Caco-2 (cell line): ENCODE measurements around the gene ASZ1. TPM values are rescaled to one million over a fixed set of nuclear protein-coding genes. Genes with fewer than 3 reads are reported as not detected.

Source experiments
- BruUV-seq: library from RNA; stranded (reverse); fragments of 400-500 nt; replicated peaks from 2 replicates; lab custom pipeline; 2021; lab: Mats Ljungman, UMichigan
- CTCF ChIA-PET: fragments of 300-600 bp; sonication (Branson Sonifier 250); formaldehyde crosslinking; loops from one replicate; lab custom pipeline; 2022; ENCODE audit warnings: antibody characterized with exemption; lab: Charles Lee
- POLR2A ChIA-PET: fragments of 300-600 bp; sonication (Branson Sonifier 250); formaldehyde crosslinking; loops from one replicate; lab custom pipeline; 2022; ENCODE audit warnings: antibody characterized with exemption; lab: Charles Lee
- DNase-seq, 2 experiments: peaks; one replicate each; pipeline versions ENCODE4 v3.0.0 to v3.0.0-alpha.2; 2020 to 2022
- H3K27me3 ChIP-seq: replicated peaks from 2 replicates; pipeline ENCODE4 v1.6.0; 2011; ENCODE audit warnings: low read length; ENCODE audit not compliant: control insufficient read depth, insufficient read depth
- H3K36me3 ChIP-seq: 2 replicates; pipeline ENCODE4 v1.5.1; 2011; ENCODE audit warnings: low read length; ENCODE audit not compliant: control insufficient read depth, insufficient read depth
- H3K4me1 ChIP-seq: fragments of 250-450 bp; sonication (Bioruptor Pico); 2 replicates; pipeline ENCODE4 v1.5.1; 2020; ENCODE audit warnings: mild to moderate bottlenecking
- H3K4me3 ChIP-seq: 2 replicates; pipeline ENCODE4 v1.5.1; 2011; ENCODE audit warnings: low read depth, mild to moderate bottlenecking, control low read depth, low read length
- H3K9me3 ChIP-seq: fragments of 250-450 bp; sonication (Bioruptor Pico); 2 replicates; pipeline ENCODE4 v1.5.1; 2020; ENCODE audit warnings: mild to moderate bottlenecking, moderate library complexity
- H3K27ac Mint-ChIP-seq: one replicate; pipeline ENCODE4 v1.8.0; 2022; ENCODE audit warnings: mixed read lengths; ENCODE audit not compliant: unreplicated experiment
- H3K27me3 Mint-ChIP-seq: one replicate; pipeline ENCODE4 v1.8.0; 2022; ENCODE audit warnings: mixed read lengths; ENCODE audit not compliant: insufficient read depth, unreplicated experiment
- H3K36me3 Mint-ChIP-seq: one replicate; pipeline ENCODE4 v1.8.0; 2022; ENCODE audit warnings: mild to moderate bottlenecking, mixed read lengths; ENCODE audit not compliant: insufficient read depth, unreplicated experiment
- H3K4me1 Mint-ChIP-seq: one replicate; pipeline ENCODE4 v1.8.0; 2022; ENCODE audit warnings: low read depth, mixed read lengths; ENCODE audit not compliant: unreplicated experiment
- H3K4me3 Mint-ChIP-seq: one replicate; pipeline ENCODE4 v1.8.0; 2022; ENCODE audit warnings: mild to moderate bottlenecking, moderate library complexity, mixed read lengths; ENCODE audit not compliant: unreplicated experiment
- H3K9me3 Mint-ChIP-seq: one replicate; pipeline ENCODE4 v1.8.0; 2022; ENCODE audit warnings: mixed read lengths; ENCODE audit not compliant: unreplicated experiment
- intact Hi-C: fragments of 100-400 bp; cut with micrococcal nuclease; formaldehyde crosslinking; loops from one replicate; pipeline ENCODE4 v1.10.0; 2022; ENCODE audit not compliant: unreplicated experiment
- total RNA-seq: library from RNA; stranded (reverse); gene quantifications from 2 replicates; pipeline ENCODE4 v1.2.3, GENCODE V29; 2022
- TF ChIP-seq, protein P1 (sequence below), 2 experiments: fragments of 200-600 bp in 1 of 2; IDR thresholded peaks; 1 replicate in 1 of 2; 2 replicates in 1 of 2; pipeline versions ENCODE4 v1.5.1 to v1.8.0; 2011 to 2022; ENCODE audit warnings: antibody characterized with exemption in 1 of 2, control low read depth in 1 of 2, inconsistent platforms in 1 of 2, low read depth in 1 of 2, low read length in 1 of 2, mild to moderate bottlenecking in 1 of 2, moderate library complexity in 1 of 2; ENCODE audit not compliant: insufficient read depth in 1 of 2, severe bottlenecking in 1 of 2, unreplicated experiment in 1 of 2

The ASZ1 gene
- total RNA-seq, 1 experiment from 2014 or later, result not detected

DNA sequence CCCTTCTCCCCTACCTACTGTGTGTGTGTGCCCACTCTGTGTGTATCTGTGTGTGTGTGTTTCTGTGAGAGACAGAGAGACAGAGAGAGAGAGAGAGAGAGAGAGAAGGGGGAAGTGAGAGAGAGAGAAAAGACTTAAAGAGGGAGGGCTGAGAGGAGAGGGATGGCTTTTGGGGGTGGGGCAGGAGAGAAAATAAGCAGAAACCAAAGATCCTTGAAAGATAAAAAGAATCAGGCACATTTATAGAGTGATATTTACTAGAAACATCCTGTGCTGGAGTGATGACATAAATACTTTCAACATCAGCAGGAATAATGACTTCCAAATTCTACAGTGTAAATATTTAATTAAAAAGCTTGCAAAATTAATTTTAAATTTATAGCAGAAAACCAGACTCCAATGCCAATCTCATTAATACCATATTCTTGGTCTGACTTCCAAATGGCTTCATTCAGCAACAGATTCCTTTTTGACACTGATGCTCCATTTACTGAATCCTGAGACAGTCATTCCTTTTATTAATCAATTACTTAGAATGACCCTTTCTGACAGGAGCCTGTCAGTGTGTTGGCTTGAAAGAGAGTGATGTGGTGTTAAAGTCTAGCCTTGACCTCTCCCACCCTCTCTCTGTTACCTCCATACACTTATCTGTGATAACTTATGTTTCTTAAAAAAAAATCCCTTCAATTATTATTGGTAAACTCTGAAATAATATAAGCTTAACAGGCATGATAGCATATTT, 62.8 kb downstream of the ASZ1 start:
- Histone ChIP-seq H3K9me3 (no peaks in the 10 kb centered on the region), H3K36me3 (no peaks in the 10 kb centered on the region), H3K4me3 (no peak overlapping the region), H3K27me3 (no peaks in the 10 kb centered on the region), H3K4me1 (no peaks in the 10 kb centered on the region)
- Mint-ChIP-seq H3K36me3 (no peaks in the 10 kb centered on the region), H3K27me3 (peaks cover 7% of the 10 kb centered on the region), H3K9me3 (no peaks in the 10 kb centered on the region), H3K4me3 (no peak overlapping the region), H3K27ac (no peak overlapping the region), H3K4me1 (no peaks in the 10 kb centered on the region)
- TF ChIP-seq, protein P1, sequence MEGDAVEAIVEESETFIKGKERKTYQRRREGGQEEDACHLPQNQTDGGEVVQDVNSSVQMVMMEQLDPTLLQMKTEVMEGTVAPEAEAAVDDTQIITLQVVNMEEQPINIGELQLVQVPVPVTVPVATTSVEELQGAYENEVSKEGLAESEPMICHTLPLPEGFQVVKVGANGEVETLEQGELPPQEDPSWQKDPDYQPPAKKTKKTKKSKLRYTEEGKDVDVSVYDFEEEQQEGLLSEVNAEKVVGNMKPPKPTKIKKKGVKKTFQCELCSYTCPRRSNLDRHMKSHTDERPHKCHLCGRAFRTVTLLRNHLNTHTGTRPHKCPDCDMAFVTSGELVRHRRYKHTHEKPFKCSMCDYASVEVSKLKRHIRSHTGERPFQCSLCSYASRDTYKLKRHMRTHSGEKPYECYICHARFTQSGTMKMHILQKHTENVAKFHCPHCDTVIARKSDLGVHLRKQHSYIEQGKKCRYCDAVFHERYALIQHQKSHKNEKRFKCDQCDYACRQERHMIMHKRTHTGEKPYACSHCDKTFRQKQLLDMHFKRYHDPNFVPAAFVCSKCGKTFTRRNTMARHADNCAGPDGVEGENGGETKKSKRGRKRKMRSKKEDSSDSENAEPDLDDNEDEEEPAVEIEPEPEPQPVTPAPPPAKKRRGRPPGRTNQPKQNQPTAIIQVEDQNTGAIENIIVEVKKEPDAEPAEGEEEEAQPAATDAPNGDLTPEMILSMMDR (IDR thresholded peaks at IDR 0.05; ENCODE audit: insufficient read depth in 1 of 2, low read depth in 1 of 2, low read length in 1 of 2, severe bottlenecking in 1 of 2, unreplicated experiment in 1 of 2), result no peak
- intact Hi-C loops, result no loop called here
- ChIA-PET POLR2A (no interaction called here), CTCF (no interaction called here)
- BruUV-seq, result no TSS peak
- no peak for DNase-seq

- Histone ChIP-seq H3K4me1 (no peaks in the 10 kb centered on the region), H3K27me3 (no peaks in the 10 kb centered on the region), H3K36me3 (no peaks in the 10 kb centered on the region), H3K9me3 (no peaks in the 10 kb centered on the region), H3K4me3 (no peak overlapping the region)
- CTCF ChIA-PET, result no interaction called here
- no peak overlapping the region for H3K4me3 Mint-ChIP-seq
- no peak overlapping the region for H3K27ac Mint-ChIP-seq
- H3K36me3 Mint-ChIP-seq, result no peaks in the 10 kb centered on the region
- no peak for DNase-seq
- BruUV-seq, result no TSS peak
- peaks cover 7% of the 10 kb centered on the region for H3K27me3 Mint-ChIP-seq
- POLR2A ChIA-PET, result no interaction called here
- intact Hi-C loops, result no loop called here
- H3K4me1 Mint-ChIP-seq, result no peaks in the 10 kb centered on the region
- TF ChIP-seq, protein P1 (IDR thresholded peaks at IDR 0.05; ENCODE audit: insufficient read depth in 1 of 2, low read depth in 1 of 2, low read length in 1 of 2, severe bottlenecking in 1 of 2, unreplicated experiment in 1 of 2), result no peak
- no peaks in the 10 kb centered on the region for H3K9me3 Mint-ChIP-seq
Observed at GRCh38 chr7:117362294-117362888, 64.9 kb downstream of the ASZ1 start.

DNA sequence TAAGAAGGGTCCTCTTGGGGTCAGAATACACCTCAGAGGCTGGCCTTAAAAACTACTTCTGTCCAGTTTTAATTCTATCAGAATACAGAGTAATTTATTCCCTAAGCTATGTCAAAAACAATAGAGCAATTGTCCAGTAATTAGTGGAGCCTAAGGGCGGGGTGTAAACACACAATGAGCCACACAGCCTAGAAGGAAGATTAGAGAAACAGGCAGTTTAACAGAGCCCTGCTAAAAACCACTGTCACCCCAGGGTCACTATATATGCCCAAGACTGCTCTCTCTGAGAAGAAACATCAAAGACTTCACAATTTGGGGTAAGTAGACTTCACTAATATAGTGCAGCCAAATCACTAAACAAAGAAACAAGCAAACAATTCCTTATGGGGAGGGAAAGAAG, 77.3 kb downstream of the ASZ1 start:
- no peak for DNase-seq
- POLR2A ChIA-PET, result no interaction called here
- intact Hi-C loops, result no loop called here

More for the DNA sequence above, 77.3 kb downstream of the ASZ1 start:
- BruUV-seq, result no TSS peak
- no peaks in the 10 kb centered on the region for H3K36me3 Mint-ChIP-seq
- no peak overlapping the region for H3K4me3 Mint-ChIP-seq
- H3K4me1 Mint-ChIP-seq, result peaks cover 6% of the 10 kb centered on the region
- Histone ChIP-seq H3K4me1 (no peaks in the 10 kb centered on the region), H3K4me3 (no peak overlapping the region), H3K9me3 (no peaks in the 10 kb centered on the region), H3K27me3 (no peaks in the 10 kb centered on the region), H3K36me3 (no peaks in the 10 kb centered on the region)
- peaks cover 45% of the 10 kb centered on the region for H3K27me3 Mint-ChIP-seq
- no peak overlapping the region for H3K27ac Mint-ChIP-seq
- no peaks in the 10 kb centered on the region for H3K9me3 Mint-ChIP-seq
- TF ChIP-seq, protein P1 (IDR thresholded peaks at IDR 0.05; ENCODE audit: insufficient read depth in 1 of 2, low read depth in 1 of 2, low read length in 1 of 2, severe bottlenecking in 1 of 2, unreplicated experiment in 1 of 2), result no peak
- CTCF ChIA-PET, result no interaction called here
